Measurements from ENCODE around the gene QRFP. TPM values are rescaled to one million over a fixed set of nuclear protein-coding genes. Genes with fewer than 3 reads are reported as not detected.

The QRFP gene
- total RNA-seq, 3 donors from 2014 or later, result 0.24 to 0.87 TPM; not detected in 1

GRCh38 chr9:130847306-130848217 is 49.0 kb downstream of the QRFP start:
- H3K4me1 ChIP-seq (ENCODE audit: low read depth), result peaks cover 12% of the 10 kb centered on the region
- H3K36me3 ChIP-seq (ENCODE audit: low read depth), result no peaks in the 10 kb centered on the region
- DNase-seq (peak in 1 of 3 donors; percentile 38), ATAC-seq (peak; percentile 71)
- no peak for TF ChIP-seq CTCF (IDR thresholded peaks at IDR 0.05)
- no peak overlapping the region for H3K4me3 ChIP-seq
- intact Hi-C loops (cut with DNase I, micrococcal nuclease), result loop anchor here in 1 of 2 donors (5.0 kb wide), 1 partner anchor 65 kb away; no protein-coding TSS in a partner anchor
- H3K9me3 ChIP-seq, result no peaks in the 10 kb centered on the region

GRCh38 chr9:130846487-130847305 is 49.9 kb downstream of the QRFP start:
- ATAC-seq (no peak), DNase-seq (no peak)
- H3K36me3 ChIP-seq (ENCODE audit: low read depth), result no peaks in the 10 kb centered on the region
- H3K4me1 ChIP-seq (ENCODE audit: low read depth), result peaks cover 20% of the 10 kb centered on the region
- no peak for TF ChIP-seq CTCF (IDR thresholded peaks at IDR 0.05)
- intact Hi-C loops (cut with DNase I, micrococcal nuclease), result loop anchor here in 1 of 2 donors (5.0 kb wide), 1 partner anchor 64 kb away; no protein-coding TSS in a partner anchor
- H3K4me3 ChIP-seq, result no peak overlapping the region
- no peaks in the 10 kb centered on the region for H3K9me3 ChIP-seq

GRCh38 chr9:130845901-130846481 is 50.6 kb downstream of the QRFP start:
- Histone ChIP-seq H3K9me3 (no peaks in the 10 kb centered on the region), H3K4me1 (ENCODE audit: low read depth) (peaks cover 26% of the 10 kb centered on the region), H3K36me3 (ENCODE audit: low read depth) (no peaks in the 10 kb centered on the region), H3K4me3 (no peak overlapping the region)
- intact Hi-C loops (cut with DNase I, micrococcal nuclease), result loop anchor here in 1 of 2 donors (5.0 kb wide), 1 partner anchor 64 kb away; no protein-coding TSS in a partner anchor
- DNase-seq (no peak), ATAC-seq (no peak)
- TF ChIP-seq CTCF (IDR thresholded peaks at IDR 0.05), result no peak

- no peak overlapping the region for H3K4me3 ChIP-seq
- TF ChIP-seq CTCF (IDR thresholded peaks at IDR 0.05), result no peak
- H3K4me1 ChIP-seq (ENCODE audit: low read depth), result peaks cover 28% of the 10 kb centered on the region
- no peaks in the 10 kb centered on the region for H3K9me3 ChIP-seq
- intact Hi-C loops (cut with DNase I, micrococcal nuclease), result loop anchor here in 1 of 2 donors (5.0 kb wide), 1 partner anchor 63 kb away; no protein-coding TSS in a partner anchor
- ATAC-seq (no peak), DNase-seq (no peak)
- no peaks in the 10 kb centered on the region for H3K36me3 ChIP-seq (ENCODE audit: low read depth)
These were observed 51.4 kb downstream of the QRFP start for GRCh38 chr9:130845254-130845653.

GRCh38 chr9:130844044-130844451 is 52.6 kb downstream of the QRFP start:
- Histone ChIP-seq H3K4me3 (no peak overlapping the region), H3K9me3 (no peaks in the 10 kb centered on the region), H3K4me1 (ENCODE audit: low read depth) (peaks cover 34% of the 10 kb centered on the region), H3K36me3 (ENCODE audit: low read depth) (no peaks in the 10 kb centered on the region)
- ATAC-seq, result no peak
- no peak for TF ChIP-seq CTCF (IDR thresholded peaks at IDR 0.05)
- DNase-seq, result no peak
- intact Hi-C loops (cut with DNase I, micrococcal nuclease), result no loop called here

Measured in mucosa of descending colon (tissue), 3 donors.